Panc1 (cell line): ENCODE measurements around the gene ATXN10. TPM values are rescaled to one million over a fixed set of nuclear protein-coding genes. Genes with fewer than 3 reads are reported as not detected.

Experiments used
- ATAC-seq: fragments of 200-7000 bp; cut with Tn5 transposase; 2 replicates; pipeline ENCODE4 v1.9.1; 2020; ENCODE audit warnings: mild to moderate bottlenecking, moderate library complexity
- BruUV-seq: library from RNA; stranded (reverse); fragments of 400-500 nt; replicated peaks from 2 replicates; lab custom pipeline; 2021; lab: Mats Ljungman, UMichigan
- CTCF ChIA-PET: fragments of 300-600 bp; sonication (Branson Sonifier 250); formaldehyde crosslinking; loops from one replicate; lab custom pipeline; 2022; ENCODE audit warnings: antibody characterized with exemption; lab: Charles Lee
- POLR2A ChIA-PET: fragments of 300-600 bp; sonication (Branson Sonifier 250); formaldehyde crosslinking; loops from one replicate; lab custom pipeline; 2022; ENCODE audit warnings: antibody characterized with exemption; lab: Charles Lee
- DNase-seq: peaks from one replicate; pipeline ENCODE4 v3.0.0-alpha.2; 2010; ENCODE audit warnings: low read depth, low spot score
- H3K27ac ChIP-seq: 2 replicates; pipeline ENCODE4 v1.5.1; 2011; ENCODE audit warnings: mild to moderate bottlenecking, low read length, inconsistent platforms
- H3K27me3 ChIP-seq: fragments of 200-500 bp; sonication (Bioruptor generic); 2 replicates; pipeline ENCODE4 v1.6.0; 2014; ENCODE audit warnings: low read length, inconsistent platforms; ENCODE audit not compliant: control insufficient read depth, insufficient read depth
- H3K36me3 ChIP-seq: fragments of 200-500 bp; sonication (Bioruptor generic); 2 replicates; pipeline ENCODE4 v1.5.1; 2014; ENCODE audit warnings: inconsistent platforms, mild to moderate bottlenecking, low read length, moderate library complexity; ENCODE audit not compliant: control insufficient read depth, insufficient read depth
- H3K4me1 ChIP-seq: 2 replicates; pipeline ENCODE4 v1.5.1; 2011; ENCODE audit warnings: inconsistent platforms, mild to moderate bottlenecking, low read length, moderate library complexity; ENCODE audit not compliant: control insufficient read depth, insufficient read depth
- H3K4me3 ChIP-seq, 2 experiments: 2 replicates each; pipeline ENCODE4 v1.5.1; 2011 to 2012; ENCODE audit warnings: low read depth in 2 of 2, low read length in 2 of 2, mild to moderate bottlenecking in 2 of 2, inconsistent platforms in 1 of 2, moderate library complexity in 1 of 2
- H3K9me3 ChIP-seq: fragments of 200-500 bp; sonication (Bioruptor generic); 2 replicates; pipeline ENCODE4 v1.5.1; 2014; ENCODE audit warnings: low read depth, mild to moderate bottlenecking, inconsistent platforms, low read length, moderate library complexity; ENCODE audit not compliant: control insufficient read depth, insufficient read depth
- POLR2AphosphoS5 ChIP-seq: IDR thresholded peaks from 2 replicates; pipeline ENCODE4 v1.6.1; 2012; ENCODE audit warnings: mild to moderate bottlenecking, low read depth, low read length, moderate library complexity
- SIN3A ChIP-seq: IDR thresholded peaks from 2 replicates; pipeline ENCODE4 v1.6.1; 2012; ENCODE audit warnings: low read depth, mild to moderate bottlenecking, low read length, moderate library complexity, borderline replicate concordance; ENCODE audit not compliant: insufficient read depth
- TCF7L2 ChIP-seq: IDR thresholded peaks from 2 replicates; pipeline ENCODE4 v1.6.1; 2011; ENCODE audit warnings: mild to moderate bottlenecking, low read depth, low read length, inconsistent platforms
- in situ Hi-C: cut with HindIII; loops from 2 replicates; pipeline ENCODE4 v1.10.0; 2016; ENCODE audit warnings: low sequenced_read_pairs, low pct_unique_long_range_greater_than_20kb
- intact Hi-C: fragments of 100-400 bp; cut with micrococcal nuclease; formaldehyde crosslinking; loops from one replicate; pipeline ENCODE4 v1.10.0; 2022; ENCODE audit not compliant: unreplicated experiment
- total RNA-seq: library from RNA; stranded (reverse); gene quantifications from one replicate; pipeline ENCODE4 v1.2.1, GENCODE V29; 2021; ENCODE audit not compliant: unreplicated experiment
- TF ChIP-seq, protein P1 (sequence below): fragments of 450-650 bp; IDR thresholded peaks from 2 replicates; pipeline ENCODE4 v1.5.1; 2017; ENCODE audit warnings: mild to moderate bottlenecking
- TF ChIP-seq, protein P2 (sequence below), 2 experiments: IDR thresholded peaks; 2 replicates each; pipeline ENCODE4 v1.6.1; 2011 to 2012; ENCODE audit warnings: low read depth in 2 of 2, control low read depth in 1 of 2, low read length in 1 of 2, mild to moderate bottlenecking in 1 of 2, moderate library complexity in 1 of 2; ENCODE audit not compliant: insufficient read depth in 1 of 2

ATXN10 gene
- total RNA-seq, 1 experiment from 2014 or later = 184 TPM

GRCh38 chr22:45642986-45643385 is 28.6 kb upstream of the ATXN10 start:
- Histone ChIP-seq H3K27ac (no peak overlapping the region), H3K4me1 (no peaks in the 10 kb centered on the region), H3K27me3 (no peaks in the 10 kb centered on the region), H3K36me3 (no peaks in the 10 kb centered on the region), H3K4me3 (no peak overlapping the region), H3K9me3 (no peaks in the 10 kb centered on the region)
- TF ChIP-seq, protein P1, sequence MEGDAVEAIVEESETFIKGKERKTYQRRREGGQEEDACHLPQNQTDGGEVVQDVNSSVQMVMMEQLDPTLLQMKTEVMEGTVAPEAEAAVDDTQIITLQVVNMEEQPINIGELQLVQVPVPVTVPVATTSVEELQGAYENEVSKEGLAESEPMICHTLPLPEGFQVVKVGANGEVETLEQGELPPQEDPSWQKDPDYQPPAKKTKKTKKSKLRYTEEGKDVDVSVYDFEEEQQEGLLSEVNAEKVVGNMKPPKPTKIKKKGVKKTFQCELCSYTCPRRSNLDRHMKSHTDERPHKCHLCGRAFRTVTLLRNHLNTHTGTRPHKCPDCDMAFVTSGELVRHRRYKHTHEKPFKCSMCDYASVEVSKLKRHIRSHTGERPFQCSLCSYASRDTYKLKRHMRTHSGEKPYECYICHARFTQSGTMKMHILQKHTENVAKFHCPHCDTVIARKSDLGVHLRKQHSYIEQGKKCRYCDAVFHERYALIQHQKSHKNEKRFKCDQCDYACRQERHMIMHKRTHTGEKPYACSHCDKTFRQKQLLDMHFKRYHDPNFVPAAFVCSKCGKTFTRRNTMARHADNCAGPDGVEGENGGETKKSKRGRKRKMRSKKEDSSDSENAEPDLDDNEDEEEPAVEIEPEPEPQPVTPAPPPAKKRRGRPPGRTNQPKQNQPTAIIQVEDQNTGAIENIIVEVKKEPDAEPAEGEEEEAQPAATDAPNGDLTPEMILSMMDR = no peak
- TF ChIP-seq TCF7L2 (no peak), POLR2AphosphoS5 (no peak), SIN3A (no peak)
- TF ChIP-seq, protein P2, sequence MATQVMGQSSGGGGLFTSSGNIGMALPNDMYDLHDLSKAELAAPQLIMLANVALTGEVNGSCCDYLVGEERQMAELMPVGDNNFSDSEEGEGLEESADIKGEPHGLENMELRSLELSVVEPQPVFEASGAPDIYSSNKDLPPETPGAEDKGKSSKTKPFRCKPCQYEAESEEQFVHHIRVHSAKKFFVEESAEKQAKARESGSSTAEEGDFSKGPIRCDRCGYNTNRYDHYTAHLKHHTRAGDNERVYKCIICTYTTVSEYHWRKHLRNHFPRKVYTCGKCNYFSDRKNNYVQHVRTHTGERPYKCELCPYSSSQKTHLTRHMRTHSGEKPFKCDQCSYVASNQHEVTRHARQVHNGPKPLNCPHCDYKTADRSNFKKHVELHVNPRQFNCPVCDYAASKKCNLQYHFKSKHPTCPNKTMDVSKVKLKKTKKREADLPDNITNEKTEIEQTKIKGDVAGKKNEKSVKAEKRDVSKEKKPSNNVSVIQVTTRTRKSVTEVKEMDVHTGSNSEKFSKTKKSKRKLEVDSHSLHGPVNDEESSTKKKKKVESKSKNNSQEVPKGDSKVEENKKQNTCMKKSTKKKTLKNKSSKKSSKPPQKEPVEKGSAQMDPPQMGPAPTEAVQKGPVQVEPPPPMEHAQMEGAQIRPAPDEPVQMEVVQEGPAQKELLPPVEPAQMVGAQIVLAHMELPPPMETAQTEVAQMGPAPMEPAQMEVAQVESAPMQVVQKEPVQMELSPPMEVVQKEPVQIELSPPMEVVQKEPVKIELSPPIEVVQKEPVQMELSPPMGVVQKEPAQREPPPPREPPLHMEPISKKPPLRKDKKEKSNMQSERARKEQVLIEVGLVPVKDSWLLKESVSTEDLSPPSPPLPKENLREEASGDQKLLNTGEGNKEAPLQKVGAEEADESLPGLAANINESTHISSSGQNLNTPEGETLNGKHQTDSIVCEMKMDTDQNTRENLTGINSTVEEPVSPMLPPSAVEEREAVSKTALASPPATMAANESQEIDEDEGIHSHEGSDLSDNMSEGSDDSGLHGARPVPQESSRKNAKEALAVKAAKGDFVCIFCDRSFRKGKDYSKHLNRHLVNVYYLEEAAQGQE (IDR thresholded peaks at IDR 0.05; ENCODE audit: insufficient read depth in 1 of 2, low read depth in 2 of 2, low read length in 1 of 2) = no peak
- ChIA-PET CTCF (interaction anchor here (0.7 kb wide), 1 partner anchor 335 kb away, joined by 5 read pairs; no protein-coding TSS in a partner anchor), POLR2A (no interaction called here)
- intact Hi-C loops (no loop called here), in situ Hi-C loops (no loop called here)
- no TSS peak for BruUV-seq
- DNase-seq = no peak
- ATAC-seq = no peak

DNA sequence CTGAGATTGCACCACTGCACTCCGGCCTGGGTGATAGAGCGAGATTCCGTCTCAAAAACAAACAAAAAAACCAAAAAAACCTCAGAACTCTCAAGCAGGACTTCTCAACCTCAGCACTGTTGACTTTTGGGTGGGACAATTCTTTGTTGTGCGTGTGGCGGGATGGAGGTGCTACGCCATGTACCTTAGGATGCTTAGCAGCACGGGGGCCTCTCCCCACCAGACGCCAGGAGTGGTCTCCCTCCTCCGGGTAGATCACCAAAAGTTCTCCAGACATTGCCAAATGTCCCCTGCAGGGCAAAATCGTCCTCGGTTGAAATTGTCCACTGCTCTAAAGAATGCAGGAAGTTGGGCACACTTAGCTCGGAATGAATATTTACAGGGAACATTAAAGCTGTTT is 26.9 kb upstream of the ATXN10 start:
- no peaks in the 10 kb centered on the region for H3K4me1 ChIP-seq

More for the DNA sequence above, 26.9 kb upstream of the ATXN10 start:
- in situ Hi-C loops = no loop called here
- intact Hi-C loops = no loop called here
- Histone ChIP-seq H3K27me3 (no peaks in the 10 kb centered on the region), H3K27ac (no peak overlapping the region), H3K4me3 (no peak overlapping the region), H3K9me3 (no peaks in the 10 kb centered on the region), H3K36me3 (no peaks in the 10 kb centered on the region)
- DNase-seq (no peak), ATAC-seq (no peak)
- ChIA-PET POLR2A (no interaction called here), CTCF (interaction anchor here (1.0 kb wide), 1 partner anchor 14 kb away, joined by 5 read pairs; no protein-coding TSS in a partner anchor)
- no TSS peak for BruUV-seq
- TF ChIP-seq POLR2AphosphoS5 (no peak), SIN3A (no peak), TCF7L2 (no peak)
- TF ChIP-seq, protein P1 = no peak
- TF ChIP-seq, protein P2 (IDR thresholded peaks at IDR 0.05; ENCODE audit: insufficient read depth in 1 of 2, low read depth in 2 of 2, low read length in 1 of 2) = no peak
